LNCAP (cell line): ENCODE results near the gene TMEM108.

Experiments
- TF ChIP-seq, protein P1 (sequence below): fragments of 450-650 bp; IDR thresholded peaks from 2 replicates; pipeline ENCODE4 v1.5.1; 2017; ENCODE audit warnings: mild to moderate bottlenecking

Gene TMEM108

DNA sequence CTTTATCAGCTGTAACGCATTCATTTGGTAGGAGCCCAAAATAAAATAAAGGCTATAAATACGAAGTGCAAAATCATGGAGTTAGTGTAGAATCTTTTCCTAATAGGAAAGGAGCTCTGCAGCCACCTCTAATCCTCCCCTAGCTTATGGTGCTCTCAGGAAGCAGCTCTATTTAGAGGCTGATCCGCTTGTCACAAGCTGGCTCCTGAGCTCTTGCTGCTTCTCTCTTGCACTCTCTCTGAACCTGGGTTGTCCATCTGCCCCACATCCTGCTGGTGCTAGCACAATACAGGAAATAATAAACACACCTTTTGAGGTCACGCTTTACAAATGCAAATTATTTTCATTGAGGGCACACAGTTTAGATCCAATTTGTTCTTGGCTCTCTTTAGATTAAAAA, 324.3 kb downstream of the TMEM108 start:
- TF ChIP-seq, protein P1, sequence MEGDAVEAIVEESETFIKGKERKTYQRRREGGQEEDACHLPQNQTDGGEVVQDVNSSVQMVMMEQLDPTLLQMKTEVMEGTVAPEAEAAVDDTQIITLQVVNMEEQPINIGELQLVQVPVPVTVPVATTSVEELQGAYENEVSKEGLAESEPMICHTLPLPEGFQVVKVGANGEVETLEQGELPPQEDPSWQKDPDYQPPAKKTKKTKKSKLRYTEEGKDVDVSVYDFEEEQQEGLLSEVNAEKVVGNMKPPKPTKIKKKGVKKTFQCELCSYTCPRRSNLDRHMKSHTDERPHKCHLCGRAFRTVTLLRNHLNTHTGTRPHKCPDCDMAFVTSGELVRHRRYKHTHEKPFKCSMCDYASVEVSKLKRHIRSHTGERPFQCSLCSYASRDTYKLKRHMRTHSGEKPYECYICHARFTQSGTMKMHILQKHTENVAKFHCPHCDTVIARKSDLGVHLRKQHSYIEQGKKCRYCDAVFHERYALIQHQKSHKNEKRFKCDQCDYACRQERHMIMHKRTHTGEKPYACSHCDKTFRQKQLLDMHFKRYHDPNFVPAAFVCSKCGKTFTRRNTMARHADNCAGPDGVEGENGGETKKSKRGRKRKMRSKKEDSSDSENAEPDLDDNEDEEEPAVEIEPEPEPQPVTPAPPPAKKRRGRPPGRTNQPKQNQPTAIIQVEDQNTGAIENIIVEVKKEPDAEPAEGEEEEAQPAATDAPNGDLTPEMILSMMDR = no peak

DNA sequence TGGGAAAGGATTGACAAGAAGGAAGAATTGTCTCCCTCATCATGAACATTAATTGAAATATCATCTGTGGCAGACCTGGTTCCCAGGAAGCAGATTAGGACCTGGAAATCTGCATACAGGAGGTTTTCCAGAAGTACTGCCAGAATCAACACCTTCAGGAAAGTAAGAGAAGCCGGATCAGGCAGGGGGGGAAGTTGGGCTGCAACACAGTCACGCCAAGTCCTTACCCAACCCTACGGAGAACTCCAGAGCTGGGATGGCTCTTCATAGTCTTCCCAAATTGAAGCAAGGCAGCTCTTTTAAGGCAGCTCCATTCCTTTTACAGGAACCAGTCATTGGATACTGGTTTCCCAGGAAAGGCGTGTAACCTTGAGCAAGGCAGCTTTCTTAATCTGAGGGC, 326.5 kb downstream of the TMEM108 start:
- TF ChIP-seq, protein P1 = no peak

- TF ChIP-seq, protein P1 = no peak
Measured at GRCh38 chr3:133366921-133367320, 328.7 kb downstream of the TMEM108 start.

DNA sequence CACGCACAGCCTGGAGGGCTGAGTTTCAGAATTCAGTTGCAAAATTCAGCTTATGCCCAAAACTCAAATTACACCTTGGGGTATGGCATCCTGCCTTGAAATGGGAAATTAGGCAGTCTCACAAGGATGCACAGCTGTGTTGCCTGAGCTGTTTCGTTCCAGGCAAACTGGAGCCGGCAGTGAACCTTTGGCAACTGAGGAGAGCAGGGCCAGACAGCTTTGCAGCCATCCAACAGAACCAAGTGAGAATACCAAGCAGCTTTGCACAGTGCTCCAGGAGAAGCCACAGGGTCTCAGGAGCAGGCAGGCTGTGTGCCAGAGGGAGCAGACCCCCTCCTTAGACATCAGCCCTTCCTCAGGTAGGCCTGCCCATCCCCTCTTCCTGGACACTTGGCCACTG, 329.2 kb downstream of the TMEM108 start:
- TF ChIP-seq, protein P1 = no peak

- TF ChIP-seq, protein P1 = no peak
Measured at GRCh38 chr3:133367956-133368355, 329.8 kb downstream of the TMEM108 start.

- TF ChIP-seq, protein P1 = no peak
Measured at GRCh38 chr3:133368371-133369067, 330.3 kb downstream of the TMEM108 start.

DNA sequence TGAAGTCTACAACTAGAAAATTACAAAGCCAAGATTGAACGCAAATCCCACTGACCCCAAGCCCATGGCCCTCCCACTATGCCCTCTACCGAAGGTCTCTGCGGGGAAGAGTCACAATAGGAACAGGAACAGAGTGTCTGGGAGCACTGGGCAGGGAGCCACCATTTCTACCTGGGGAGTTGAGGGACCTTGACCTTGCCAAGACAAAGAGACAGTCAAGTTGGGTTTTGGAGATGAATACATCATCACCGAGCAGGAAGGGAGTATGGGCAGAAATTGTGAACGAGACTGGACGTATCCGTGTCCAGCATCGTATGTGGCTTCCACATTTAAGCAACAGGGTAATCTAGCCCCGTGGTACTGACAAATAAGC, 330.9 kb downstream of the TMEM108 start:
- TF ChIP-seq, protein P1 = no peak

DNA sequence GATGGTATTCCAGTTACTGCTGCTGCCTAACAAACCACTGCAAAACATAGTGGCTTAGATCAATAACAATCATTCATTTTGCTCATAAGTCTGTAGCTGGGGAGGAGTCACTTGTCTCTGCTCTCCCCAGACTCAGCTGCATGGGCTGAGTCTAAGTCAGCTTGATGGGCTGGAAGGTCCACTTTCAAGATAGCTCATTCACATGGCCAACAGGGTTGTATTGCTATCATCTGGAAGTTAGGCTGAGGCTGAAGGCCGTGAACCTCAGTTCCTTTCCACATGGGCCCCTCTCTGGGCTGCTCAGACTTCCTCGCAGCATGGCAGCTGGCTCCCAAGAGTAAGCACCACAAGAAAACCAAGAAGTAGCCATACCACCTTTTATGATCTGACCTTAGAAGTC, 333.0 kb downstream of the TMEM108 start:
- TF ChIP-seq, protein P1 = no peak
